ENCODE data around the gene IPO11.
"Not testable (repeated sequence)": the region's sequence is repeated elsewhere in the genome, so short reads cannot be mapped to it uniquely, and the experiment has no call there.

The IPO11 gene

GRCh38 chr5:62473209-62473608 is 60.6 kb downstream of the IPO11 start:
- Mint-ChIP-seq H3K4me3 (no peak overlapping the region), H3K27ac (no peak overlapping the region), H3K4me1 (ENCODE audit: low read depth) (peaks cover 5% of the 10 kb centered on the region), H3K36me3 (ENCODE audit: low read depth) (peaks cover 14% of the 10 kb centered on the region), H3K27me3 (no peaks in the 10 kb centered on the region), H3K9me3 (no peaks in the 10 kb centered on the region)
- intact Hi-C loops (cut with micrococcal nuclease): no loop called here

GRCh38 chr5:62475072-62475471 is 62.5 kb downstream of the IPO11 start:
- Mint-ChIP-seq H3K27me3 (no peaks in the 10 kb centered on the region), H3K27ac (no peak overlapping the region), H3K4me3 (no peak overlapping the region), H3K36me3 (ENCODE audit: low read depth) (peaks cover 14% of the 10 kb centered on the region), H3K4me1 (ENCODE audit: low read depth) (peaks cover 5% of the 10 kb centered on the region), H3K9me3 (no peaks in the 10 kb centered on the region)
- intact Hi-C loops (cut with micrococcal nuclease): no loop called here

- H3K9me3 Mint-ChIP-seq: no peaks in the 10 kb centered on the region
- intact Hi-C loops (cut with micrococcal nuclease): no loop called here
- H3K4me1 Mint-ChIP-seq (ENCODE audit: low read depth): peaks cover 11% of the 10 kb centered on the region
- H3K4me3 Mint-ChIP-seq: no peak overlapping the region
- H3K36me3 Mint-ChIP-seq (ENCODE audit: low read depth): peaks cover 14% of the 10 kb centered on the region
- no peaks in the 10 kb centered on the region for H3K27me3 Mint-ChIP-seq
- no peak overlapping the region for H3K27ac Mint-ChIP-seq
These were observed 65.2 kb downstream of the IPO11 start for GRCh38 chr5:62477801-62478200.

DNA sequence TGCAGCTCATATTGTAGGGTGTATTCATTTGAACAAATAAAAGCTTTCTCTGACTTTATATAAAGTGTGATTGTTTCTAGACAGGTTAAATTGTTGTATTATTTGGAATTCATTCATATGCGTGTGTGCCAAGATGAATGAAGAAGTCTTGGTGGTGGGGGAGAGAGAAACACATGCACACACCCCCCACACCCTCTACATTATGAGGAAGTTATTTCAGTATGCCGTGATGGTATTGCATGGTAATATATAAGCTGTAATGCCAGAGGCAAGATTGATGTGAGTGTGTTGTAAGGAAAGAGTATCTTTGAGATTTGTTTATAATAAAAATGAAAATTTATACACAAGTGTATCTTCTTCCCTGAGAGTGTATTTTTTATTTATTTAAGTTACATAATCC is 71.0 kb downstream of the IPO11 start:
- H3K9me3 Mint-ChIP-seq: no peaks in the 10 kb centered on the region
- H3K27me3 Mint-ChIP-seq: no peaks in the 10 kb centered on the region
- no peak overlapping the region for H3K27ac Mint-ChIP-seq
- H3K4me1 Mint-ChIP-seq (ENCODE audit: low read depth): peaks cover 5% of the 10 kb centered on the region
- intact Hi-C loops (cut with micrococcal nuclease): no loop called here
- H3K36me3 Mint-ChIP-seq (ENCODE audit: low read depth): peaks cover 26% of the 10 kb centered on the region
- no peak overlapping the region for H3K4me3 Mint-ChIP-seq

DNA sequence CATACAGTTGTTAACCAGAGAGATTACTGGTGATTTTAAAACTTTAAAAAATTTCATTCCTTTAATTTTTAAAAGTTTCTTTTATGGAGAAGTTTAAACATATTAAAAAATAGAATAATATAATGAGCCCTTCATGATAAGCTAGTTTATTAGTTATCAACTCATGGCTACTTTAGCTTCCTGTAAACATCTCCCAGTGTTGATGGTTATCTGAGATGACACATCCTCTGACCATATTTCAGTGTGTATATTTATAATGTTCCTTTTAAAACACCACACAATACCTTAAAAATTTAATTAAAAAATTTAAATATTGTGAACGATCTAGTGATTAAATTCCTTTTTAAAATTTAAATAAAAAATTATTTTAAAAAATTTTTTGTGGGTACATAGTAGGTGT is 74.1 kb downstream of the IPO11 start:
- peaks cover 39% of the 10 kb centered on the region for H3K36me3 Mint-ChIP-seq (ENCODE audit: low read depth)
- H3K27ac Mint-ChIP-seq: no peak overlapping the region
- no peaks in the 10 kb centered on the region for H3K4me1 Mint-ChIP-seq (ENCODE audit: low read depth)
- H3K4me3 Mint-ChIP-seq: no peak overlapping the region
- no peaks in the 10 kb centered on the region for H3K9me3 Mint-ChIP-seq
- no peaks in the 10 kb centered on the region for H3K27me3 Mint-ChIP-seq
- intact Hi-C loops (cut with micrococcal nuclease): no loop called here

- no peak overlapping the region for H3K27ac Mint-ChIP-seq
- H3K4me1 Mint-ChIP-seq (ENCODE audit: low read depth): no peaks in the 10 kb centered on the region
- no peaks in the 10 kb centered on the region for H3K9me3 Mint-ChIP-seq
- no peaks in the 10 kb centered on the region for H3K27me3 Mint-ChIP-seq
- no peak overlapping the region for H3K4me3 Mint-ChIP-seq
- intact Hi-C loops (cut with micrococcal nuclease): no loop called here
- peaks cover 47% of the 10 kb centered on the region for H3K36me3 Mint-ChIP-seq (ENCODE audit: low read depth)
These were observed 76.0 kb downstream of the IPO11 start for GRCh38 chr5:62488531-62488930.

DNA sequence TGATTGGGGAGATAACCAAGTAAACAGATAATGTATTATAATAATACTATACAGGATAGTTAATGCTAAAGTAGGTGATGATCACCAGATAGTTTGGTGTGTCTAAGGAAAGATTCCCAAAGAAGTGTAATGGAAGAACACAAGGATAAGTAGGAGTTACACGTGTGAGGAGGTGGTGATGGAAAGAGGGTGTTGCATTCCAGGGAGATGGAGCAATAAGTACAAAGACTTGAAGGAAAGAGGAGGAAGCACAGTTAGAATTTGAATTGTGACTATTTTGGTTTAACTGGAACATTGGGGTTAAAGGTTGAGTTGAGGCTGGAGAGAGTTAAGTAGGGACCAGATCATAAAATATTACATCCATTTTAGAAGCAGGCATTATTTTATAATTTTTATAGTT is 76.9 kb downstream of the IPO11 start:
- Mint-ChIP-seq H3K27ac (no peak overlapping the region), H3K36me3 (ENCODE audit: low read depth) (peaks cover 47% of the 10 kb centered on the region), H3K9me3 (no peaks in the 10 kb centered on the region), H3K4me3 (no peak overlapping the region), H3K27me3 (no peaks in the 10 kb centered on the region), H3K4me1 (ENCODE audit: low read depth) (no peaks in the 10 kb centered on the region)
- intact Hi-C loops (cut with micrococcal nuclease): no loop called here

DNA sequence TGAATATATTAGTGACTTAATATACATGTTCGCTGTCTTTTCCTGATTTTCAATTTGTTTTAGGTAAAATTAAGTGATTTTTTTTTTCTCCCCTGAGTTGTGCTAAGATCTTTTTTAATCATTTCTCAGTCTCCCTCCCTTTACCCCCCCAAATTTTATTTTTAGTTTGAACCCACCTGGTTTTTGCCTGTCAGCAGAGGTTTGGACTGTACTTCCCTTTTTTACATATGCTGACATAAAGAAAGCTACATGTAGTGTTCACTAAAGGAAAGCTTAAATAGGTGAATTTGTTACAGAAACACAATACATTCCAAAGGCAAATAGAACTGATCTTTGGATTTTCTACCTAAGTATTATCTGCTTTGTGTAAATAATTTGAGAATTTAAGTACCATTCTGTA is 82.2 kb downstream of the IPO11 start:
- intact Hi-C loops (cut with micrococcal nuclease): no loop called here
- Mint-ChIP-seq H3K4me3 (no peak overlapping the region), H3K4me1 (ENCODE audit: low read depth) (peaks cover 5% of the 10 kb centered on the region), H3K36me3 (ENCODE audit: low read depth) (peaks cover 18% of the 10 kb centered on the region), H3K27ac (no peak overlapping the region), H3K27me3 (no peaks in the 10 kb centered on the region), H3K9me3 (no peaks in the 10 kb centered on the region)

- H3K9me3 Mint-ChIP-seq: no peaks in the 10 kb centered on the region
- H3K27ac Mint-ChIP-seq: no peak overlapping the region
- intact Hi-C loops (cut with micrococcal nuclease): no loop called here
- peaks cover 5% of the 10 kb centered on the region for H3K4me1 Mint-ChIP-seq (ENCODE audit: low read depth)
- peaks cover 16% of the 10 kb centered on the region for H3K36me3 Mint-ChIP-seq (ENCODE audit: low read depth)
- H3K27me3 Mint-ChIP-seq: no peaks in the 10 kb centered on the region
- H3K4me3 Mint-ChIP-seq: no peak overlapping the region
These were observed 84.3 kb downstream of the IPO11 start for GRCh38 chr5:62496876-62497275.

DNA sequence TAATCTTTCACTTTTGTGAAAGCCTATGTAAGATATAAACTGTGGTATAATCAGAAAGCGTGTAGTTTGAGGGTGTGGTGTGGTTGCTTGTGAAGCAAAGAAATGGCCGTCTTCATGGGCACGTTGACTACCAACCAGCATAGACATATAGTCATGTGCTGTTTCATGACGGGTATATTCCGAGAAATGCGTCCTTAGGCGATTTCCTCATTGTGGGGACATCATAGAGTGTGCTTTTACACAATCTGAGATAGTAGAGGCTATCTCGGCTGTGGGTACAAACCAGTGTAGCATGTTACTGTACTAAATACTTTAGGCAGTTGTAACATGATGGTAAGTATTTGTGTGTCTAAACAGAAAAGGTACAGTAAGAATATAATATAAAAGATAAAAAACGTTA is 86.4 kb downstream of the IPO11 start:
- peaks cover 21% of the 10 kb centered on the region for H3K36me3 Mint-ChIP-seq (ENCODE audit: low read depth)
- intact Hi-C loops (cut with micrococcal nuclease): no loop called here
- no peak overlapping the region for H3K27ac Mint-ChIP-seq
- H3K27me3 Mint-ChIP-seq: no peaks in the 10 kb centered on the region
- H3K4me3 Mint-ChIP-seq: no peak overlapping the region
- H3K9me3 Mint-ChIP-seq: no peaks in the 10 kb centered on the region
- peaks cover 5% of the 10 kb centered on the region for H3K4me1 Mint-ChIP-seq (ENCODE audit: low read depth)

- H3K27me3 Mint-ChIP-seq: no peaks in the 10 kb centered on the region
- H3K4me1 Mint-ChIP-seq (ENCODE audit: low read depth): peaks cover 2% of the 10 kb centered on the region
- H3K9me3 Mint-ChIP-seq: no peaks in the 10 kb centered on the region
- intact Hi-C loops (cut with micrococcal nuclease): no loop called here
- H3K27ac Mint-ChIP-seq: no peak overlapping the region
- H3K36me3 Mint-ChIP-seq (ENCODE audit: low read depth): peaks cover 21% of the 10 kb centered on the region
- H3K4me3 Mint-ChIP-seq: no peak overlapping the region
These were observed 87.2 kb downstream of the IPO11 start for GRCh38 chr5:62499756-62500155.

DNA sequence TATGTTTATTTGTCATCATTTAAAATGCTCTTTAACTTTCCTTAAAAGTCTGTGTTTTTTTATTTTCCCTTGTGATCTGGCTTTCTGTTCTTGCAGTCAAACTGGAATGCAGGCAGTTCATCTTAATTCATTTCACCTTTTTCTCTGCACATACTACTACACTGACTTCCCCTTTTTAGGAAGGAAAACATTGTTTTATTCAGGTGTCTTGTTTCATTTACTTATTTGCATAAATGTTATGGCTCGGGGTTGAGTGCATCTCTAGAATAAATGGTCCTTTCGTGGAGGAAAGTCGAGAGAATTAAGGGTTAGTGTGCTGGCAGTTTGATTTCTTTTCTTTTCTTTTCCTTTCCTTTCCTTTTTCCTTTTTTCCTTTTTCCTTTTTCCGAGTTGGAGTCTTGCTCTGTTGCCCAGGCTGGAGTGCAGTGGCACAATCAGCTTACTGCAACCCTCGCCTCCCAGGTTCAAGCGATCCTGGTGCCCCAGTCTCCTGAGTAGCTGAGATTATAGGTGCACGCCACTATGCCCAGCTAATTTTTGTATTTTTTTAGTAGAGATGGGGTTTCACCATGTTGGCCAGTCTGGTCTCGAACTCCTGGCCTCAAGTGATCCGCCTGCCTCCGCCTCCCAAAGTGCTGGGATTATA is 90.0 kb downstream of the IPO11 start:
- intact Hi-C loops (cut with micrococcal nuclease): no loop called here
- H3K9me3 Mint-ChIP-seq: no peaks in the 10 kb centered on the region
- H3K27ac Mint-ChIP-seq: no peak overlapping the region
- H3K36me3 Mint-ChIP-seq (ENCODE audit: low read depth): peaks cover 27% of the 10 kb centered on the region
- no peaks in the 10 kb centered on the region for H3K4me1 Mint-ChIP-seq (ENCODE audit: low read depth)
- no peak overlapping the region for H3K4me3 Mint-ChIP-seq
- no peaks in the 10 kb centered on the region for H3K27me3 Mint-ChIP-seq

- H3K36me3 Mint-ChIP-seq (ENCODE audit: low read depth): peaks cover 42% of the 10 kb centered on the region
- no peak overlapping the region for H3K4me3 Mint-ChIP-seq
- no peaks in the 10 kb centered on the region for H3K4me1 Mint-ChIP-seq (ENCODE audit: low read depth)
- no peak overlapping the region for H3K27ac Mint-ChIP-seq
- no peaks in the 10 kb centered on the region for H3K27me3 Mint-ChIP-seq
- no peaks in the 10 kb centered on the region for H3K9me3 Mint-ChIP-seq
- intact Hi-C loops (cut with micrococcal nuclease): no loop called here
These were observed 91.6 kb downstream of the IPO11 start for GRCh38 chr5:62504129-62504528.

GRCh38 chr5:62506659-62507460 is 94.3 kb downstream of the IPO11 start:
- peaks cover 46% of the 10 kb centered on the region for H3K36me3 Mint-ChIP-seq (ENCODE audit: low read depth)
- no peaks in the 10 kb centered on the region for H3K9me3 Mint-ChIP-seq
- intact Hi-C loops (cut with micrococcal nuclease): no loop called here

DNA sequence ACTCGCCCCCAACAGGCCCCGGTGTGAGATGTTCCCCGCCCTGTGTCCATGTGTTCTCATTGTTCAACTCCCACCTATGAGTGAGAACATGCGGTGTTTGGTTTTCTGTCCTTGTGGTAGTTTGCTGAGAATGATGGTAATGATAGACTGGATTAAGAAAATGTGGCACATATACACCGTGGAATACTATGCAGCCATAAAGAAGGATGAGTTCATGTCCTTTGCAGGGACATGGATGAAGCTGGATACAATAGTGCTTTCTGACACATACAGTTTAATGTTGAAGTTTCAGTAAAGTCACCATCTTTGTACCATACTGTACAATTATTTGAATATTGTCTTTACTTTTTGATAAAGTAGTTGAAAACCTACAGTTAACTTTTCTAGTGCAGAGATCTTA is 96.2 kb downstream of the IPO11 start:
- H3K27ac Mint-ChIP-seq; H3K4me3 Mint-ChIP-seq; H3K9me3 Mint-ChIP-seq; H3K27me3 Mint-ChIP-seq; intact Hi-C loops (cut with micrococcal nuclease); H3K4me1 Mint-ChIP-seq (ENCODE audit: low read depth): not testable (repeated sequence)
- H3K36me3 Mint-ChIP-seq (ENCODE audit: low read depth): peaks cover 36% of the 10 kb centered on the region

More at GRCh38 chr5:62506659-62507460, 94.3 kb downstream of the IPO11 start:
- H3K4me1 Mint-ChIP-seq (ENCODE audit: low read depth): no peaks in the 10 kb centered on the region
- H3K4me3 Mint-ChIP-seq: no peak overlapping the region
- no peak overlapping the region for H3K27ac Mint-ChIP-seq
- H3K27me3 Mint-ChIP-seq: no peaks in the 10 kb centered on the region

Measured in dendritic cell treated with granulocyte-macrophage colony-stimulating factor and Interleukin-4, amounts not matched to agents 40 ng/mL and 50 ng/mL, for 4 days (primary cell).